Measurements from ENCODE around the gene BDNF. TPM values are rescaled to one million over a fixed set of nuclear protein-coding genes. Genes with fewer than 3 reads are reported as not detected.

The BDNF gene
- total RNA-seq, 2 experiments from 2014 or later = not detected

GRCh38 chr11:27678242-27678641 lies 22.0 kb downstream of the BDNF start:
- H3K79me2 ChIP-seq (ENCODE audit: insufficient read depth, low read depth, low read length) = no peaks in the 10 kb centered on the region
- TF ChIP-seq EZH2phosphoT487 (IDR thresholded peaks at IDR 0.05; ENCODE audit: borderline replicate concordance, low read depth, low read length) (no peak), CTCF (conservative IDR thresholded peaks at IDR 0.05; ENCODE audit: low read length) (no peak)
- H3K9me3 ChIP-seq (ENCODE audit: low read length) = no peaks in the 10 kb centered on the region

DNA sequence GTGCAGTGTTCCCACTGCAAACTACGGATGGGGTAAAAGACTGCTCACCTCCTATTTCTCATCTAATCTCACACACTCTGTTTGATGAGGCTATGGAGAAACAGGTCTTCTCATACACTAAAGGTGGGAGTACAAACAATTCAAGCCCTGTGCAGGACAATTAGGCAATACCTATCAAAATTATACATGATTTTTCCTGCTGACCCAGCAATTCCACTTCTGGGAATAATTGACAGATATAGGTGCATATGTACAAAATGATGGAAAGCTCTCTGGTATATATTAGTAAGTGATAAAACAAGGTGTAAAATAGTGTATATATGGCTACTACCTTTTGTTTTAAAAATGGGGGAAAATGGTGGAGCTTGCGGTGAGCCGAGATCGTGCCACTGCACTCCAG lies 23.1 kb downstream of the BDNF start:
- ChIA-PET POLR2A (no interaction called here), CTCF (ENCODE audit: unreplicated experiment) (no interaction called here)
- DNase-seq (ENCODE audit: low spot score) = no peak
- no peak overlapping the region for H3K4me2 ChIP-seq (ENCODE audit: low read length)
- no peaks in the 10 kb centered on the region for H3K4me1 ChIP-seq (ENCODE audit: insufficient read depth, low read length, poor library complexity, severe bottlenecking)
- no peaks in the 10 kb centered on the region for H3K9me3 ChIP-seq (ENCODE audit: low read length)
- H4K20me1 ChIP-seq (ENCODE audit: insufficient read depth, low read length) = no peaks in the 10 kb centered on the region
- H2AFZ ChIP-seq (ENCODE audit: low read length) = no peak overlapping the region
- H3K9me2 ChIP-seq (ENCODE audit: insufficient read depth, low read length) = no peaks in the 10 kb centered on the region
- intact Hi-C loops (cut with micrococcal nuclease; ENCODE audit: unreplicated experiment) = no loop called here
- H3K79me2 ChIP-seq (ENCODE audit: insufficient read depth, low read depth, low read length) = no peaks in the 10 kb centered on the region
- TF ChIP-seq EZH2phosphoT487 (IDR thresholded peaks at IDR 0.05; ENCODE audit: borderline replicate concordance, low read depth, low read length) = no peak
- H3K36me3 ChIP-seq (ENCODE audit: insufficient read depth, low read length) = no peaks in the 10 kb centered on the region
- H3K4me3 ChIP-seq (ENCODE audit: low read depth, low read length, poor library complexity, severe bottlenecking) = no peak overlapping the region
- no peak overlapping the region for H3K27ac ChIP-seq (ENCODE audit: low read depth, low read length, poor library complexity, severe bottlenecking)
- BruUV-seq (replicated peaks) = no TSS peak

More at GRCh38 chr11:27678242-27678641, 22.0 kb downstream of the BDNF start:
- Histone ChIP-seq H3K36me3 (ENCODE audit: insufficient read depth, low read length) (no peaks in the 10 kb centered on the region), H3K4me1 (ENCODE audit: insufficient read depth, low read length, poor library complexity, severe bottlenecking) (no peaks in the 10 kb centered on the region), H3K27ac (ENCODE audit: low read depth, low read length, poor library complexity, severe bottlenecking) (no peak overlapping the region), H3K9me2 (ENCODE audit: insufficient read depth, low read length) (no peaks in the 10 kb centered on the region), H4K20me1 (ENCODE audit: insufficient read depth, low read length) (no peaks in the 10 kb centered on the region), H3K4me2 (ENCODE audit: low read length) (no peak overlapping the region), H3K4me3 (ENCODE audit: low read depth, low read length, poor library complexity, severe bottlenecking) (no peak overlapping the region), H2AFZ (ENCODE audit: low read length) (no peak overlapping the region)
- BruUV-seq (replicated peaks) = no TSS peak
- no peak for DNase-seq (ENCODE audit: low spot score)
- intact Hi-C loops (cut with micrococcal nuclease; ENCODE audit: unreplicated experiment) = no loop called here
- ChIA-PET CTCF (ENCODE audit: unreplicated experiment) (no interaction called here), POLR2A (no interaction called here)

DNA sequence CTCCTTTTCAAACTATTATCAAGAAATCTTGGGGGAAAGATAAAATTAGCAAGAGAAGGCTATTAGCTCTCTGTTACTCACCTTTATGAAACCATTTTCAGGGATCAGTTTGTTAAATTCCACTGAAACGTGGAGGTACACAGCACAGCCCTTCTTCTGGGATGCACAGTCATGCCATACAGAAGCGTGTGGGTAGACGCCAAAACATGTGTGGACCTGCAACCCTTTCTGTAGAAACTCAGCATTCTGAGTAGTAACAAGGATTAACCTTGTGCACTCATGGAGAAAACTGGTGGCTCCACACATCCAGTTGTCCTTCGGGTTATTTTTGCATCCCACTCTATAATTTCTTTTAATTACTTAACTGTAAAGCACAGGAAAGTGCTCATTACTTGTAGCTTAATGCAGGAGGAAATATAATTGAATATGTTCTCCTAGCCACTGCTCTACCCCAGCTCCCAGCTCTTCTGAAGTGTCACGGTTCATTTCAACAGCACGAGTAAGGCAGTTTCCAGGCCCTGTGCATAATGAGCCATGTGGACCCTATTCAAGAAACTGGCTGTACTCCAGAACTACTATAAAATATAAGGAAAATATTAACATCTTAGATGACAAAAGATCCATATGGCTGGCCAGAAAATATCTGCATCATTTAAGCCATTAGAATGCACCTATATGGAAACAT lies 26.1 kb downstream of the BDNF start:
- H3K36me3 ChIP-seq (ENCODE audit: insufficient read depth, low read length) = no peaks in the 10 kb centered on the region
- ChIA-PET CTCF (ENCODE audit: unreplicated experiment) (no interaction called here), POLR2A (interaction anchor here (0.6 to 0.9 kb wide), 2 partner anchors 8 to 22 kb away, joined by 3 read pairs; no protein-coding TSS in a partner anchor)
- TF ChIP-seq EZH2phosphoT487 (IDR thresholded peaks at IDR 0.05; ENCODE audit: borderline replicate concordance, low read depth, low read length) = no peak
- no peak for TF ChIP-seq CTCF (conservative IDR thresholded peaks at IDR 0.05; ENCODE audit: low read length)
- H3K9me3 ChIP-seq (ENCODE audit: low read length) = no peaks in the 10 kb centered on the region
- H4K20me1 ChIP-seq (ENCODE audit: insufficient read depth, low read length) = no peaks in the 10 kb centered on the region
- H3K79me2 ChIP-seq (ENCODE audit: insufficient read depth, low read depth, low read length) = no peaks in the 10 kb centered on the region
- H3K27ac ChIP-seq (ENCODE audit: low read depth, low read length, poor library complexity, severe bottlenecking) = no peak overlapping the region
- no peak overlapping the region for H2AFZ ChIP-seq (ENCODE audit: low read length)
- no TSS peak for BruUV-seq (replicated peaks)
- no peaks in the 10 kb centered on the region for H3K4me1 ChIP-seq (ENCODE audit: insufficient read depth, low read length, poor library complexity, severe bottlenecking)
- no peak for DNase-seq (ENCODE audit: low spot score)
- no peak overlapping the region for H3K4me3 ChIP-seq (ENCODE audit: low read depth, low read length, poor library complexity, severe bottlenecking)
- intact Hi-C loops (cut with micrococcal nuclease; ENCODE audit: unreplicated experiment) = no loop called here
- H3K9me2 ChIP-seq (ENCODE audit: insufficient read depth, low read length) = no peaks in the 10 kb centered on the region
- H3K4me2 ChIP-seq (ENCODE audit: low read length) = no peak overlapping the region

Measured in OCI-LY7 (cell line).